B cell (primary cell): ENCODE data around the gene MAD1L1. TPM values are rescaled to one million over a fixed set of nuclear protein-coding genes. Genes with fewer than 3 reads are reported as not detected.

ENCODE experiments used
- ATAC-seq: fragments of 200-7000 bp; cut with Tn5 transposase; one replicate; pipeline ENCODE4 v1.10.0; 2021; ENCODE audit warnings: low read depth, mild to moderate bottlenecking, moderate number of reproducible peaks, moderate library complexity
- CTCF ChIA-PET: fragments of 350-600 bp; sonication (Branson Sonifier 250); formaldehyde crosslinking; loops from one replicate; lab custom pipeline; 2021; ENCODE audit warnings: antibody characterized with exemption, inconsistent platforms; lab: Charles Lee
- POLR2A ChIA-PET: fragments of 350-600 bp; sonication (Branson Sonifier 250); formaldehyde crosslinking; loops from one replicate; lab custom pipeline; 2021; ENCODE audit warnings: antibody characterized with exemption; lab: Charles Lee
- DNase-seq: peaks from one replicate; pipeline ENCODE4 v3.0.0; 2013
- H2AFZ ChIP-seq: 2 replicates; pipeline ENCODE4 v1.6.1; 2012; ENCODE audit warnings: mild to moderate bottlenecking, low read depth, low read length; ENCODE audit not compliant: insufficient read depth, poor library complexity, severe bottlenecking
- H3K27ac ChIP-seq, 2 donors: 1 replicate in 1 of 2; 2 replicates in 1 of 2; pipeline ENCODE4 v1.5.1; 2012 to 2013; ENCODE audit warnings: low read length in 2 of 2, mild to moderate bottlenecking in 2 of 2, moderate library complexity in 1 of 2
- H3K27me3 ChIP-seq, 4 experiments: fragments of 200-600 bp in 1 of 4; sonication (generic) in 1 of 4; replicated peaks in 1 of 4; 1 replicate in 2 of 4; 2 replicates in 2 of 4; pipeline versions ENCODE4 v1.6.1 to v1.7.0; 2013 to 2016; ENCODE audit warnings: low read length in 3 of 4, mild to moderate bottlenecking in 2 of 4, mixed read lengths in 1 of 4, moderate library complexity in 1 of 4; ENCODE audit not compliant: insufficient read depth in 4 of 4, control insufficient read depth in 3 of 4; ENCODE audit errors: control extremely low read depth in 1 of 4
- H3K36me3 ChIP-seq, 2 experiments: replicated peaks in 1 of 2; 1 replicate in 1 of 2; 2 replicates in 1 of 2; pipeline versions ENCODE4 v1.6.1 to v1.7.1; 2013; ENCODE audit warnings: low read length in 1 of 2; ENCODE audit not compliant: insufficient read depth in 2 of 2, control insufficient read depth in 1 of 2; ENCODE audit errors: control extremely low read depth in 1 of 2, extremely low read depth in 1 of 2
- H3K4me1 ChIP-seq, 2 donors: fragments of 200-600 bp in 1 of 2; sonication (generic) in 1 of 2; 1 replicate in 1 of 2; 2 replicates in 1 of 2; pipeline versions ENCODE4 v1.5.1 to v1.6.1; 2013 to 2017; ENCODE audit warnings: low read length in 2 of 2; ENCODE audit not compliant: control insufficient read depth in 2 of 2, insufficient read depth in 2 of 2
- H3K4me2 ChIP-seq: replicated peaks from 2 replicates; pipeline ENCODE3; 2012; ENCODE audit warnings: mild to moderate bottlenecking, low read depth, low read length; ENCODE audit not compliant: poor library complexity, severe bottlenecking
- H3K4me3 ChIP-seq, 5 experiments: fragments of 200-600 bp in 1 of 5; sonication (generic) in 1 of 5; 1 replicate in 3 of 5; 2 replicates in 2 of 5; pipeline versions ENCODE4 v1.5.1 to v1.7.0; 2011 to 2016; ENCODE audit warnings: low read length in 4 of 5, mild to moderate bottlenecking in 4 of 5, low read depth in 2 of 5, control low read depth in 1 of 5, moderate library complexity in 1 of 5; ENCODE audit not compliant: insufficient read depth in 1 of 5; ENCODE audit errors: control extremely low read depth in 1 of 5, extremely low read depth in 1 of 5
- H3K79me2 ChIP-seq: fragments of 200-600 bp; sonication (generic); one replicate; pipeline ENCODE4 v1.6.0; 2016; ENCODE audit warnings: low read length; ENCODE audit not compliant: control insufficient read depth, insufficient read depth
- H3K9ac ChIP-seq: fragments of 200-600 bp; sonication (generic); 2 replicates; pipeline ENCODE4 v1.6.1; 2017; ENCODE audit warnings: mild to moderate bottlenecking, low read length, moderate library complexity
- H3K9me3 ChIP-seq, 3 donors: one replicate each; pipeline versions ENCODE4 v1.6.1 to v1.7.1; 2013; ENCODE audit warnings: low read length in 2 of 3; ENCODE audit not compliant: control insufficient read depth in 2 of 3, insufficient read depth in 1 of 3; ENCODE audit errors: control extremely low read depth in 1 of 3
- H4K20me1 ChIP-seq: 2 replicates; pipeline ENCODE4 v1.6.0; 2012; ENCODE audit warnings: mild to moderate bottlenecking, low read length; ENCODE audit not compliant: insufficient read depth, control insufficient read depth, poor library complexity, severe bottlenecking
- H3K27ac Mint-ChIP-seq: one replicate; pipeline ENCODE4 v1.8.0; 2021; ENCODE audit warnings: mixed read lengths
- H3K27me3 Mint-ChIP-seq: one replicate; pipeline ENCODE4 v1.8.0; 2021; ENCODE audit warnings: mixed read lengths
- H3K4me1 Mint-ChIP-seq: one replicate; pipeline ENCODE4 v1.8.0; 2021; ENCODE audit warnings: mixed read lengths
- H3K4me3 Mint-ChIP-seq: one replicate; pipeline ENCODE4 v1.8.0; 2021; ENCODE audit warnings: mixed read lengths
- H3K9me3 Mint-ChIP-seq: one replicate; pipeline ENCODE4 v1.8.0; 2022; ENCODE audit warnings: mixed read lengths; ENCODE audit not compliant: insufficient read depth
- CTCF ChIP-seq: fragments of 200-600 bp; IDR thresholded peaks from one replicate; pipeline ENCODE4 v1.8.0; 2022; ENCODE audit warnings: antibody characterized with exemption, mild to moderate bottlenecking
- EZH2 ChIP-seq: IDR thresholded peaks from 2 replicates; pipeline ENCODE4 v1.6.1; 2012; ENCODE audit warnings: borderline replicate concordance, low read depth, mild to moderate bottlenecking, moderate library complexity, low read length; ENCODE audit not compliant: insufficient read depth, poor library complexity, severe bottlenecking
- WGBS: methylation state at CpG from one replicate; pipeline ENCODE4 v1.1.5; 2013; ENCODE audit warnings: missing lambda C conversion rate; ENCODE audit not compliant: insufficient coverage; 5-methylcytosine and 5-hydroxymethylcytosine counted together
- intact Hi-C: fragments of 100-400 bp; cut with micrococcal nuclease; formaldehyde crosslinking; loops from one replicate; pipeline ENCODE4 v1.10.0; 2022
- polyA plus RNA-seq: library from polyadenylated mRNA; depleted of rRNA; stranded (reverse); fragments of >200 nt; gene quantifications from 2 replicates; pipeline ENCODE4 v1.2.3, GENCODE V29; 2012
- total RNA-seq, 2 donors: library from RNA; stranded (reverse); fragments of 120-200 nt in 1 of 2; gene quantifications; 1 replicate in 1 of 2; 2 replicates in 1 of 2; pipeline versions ENCODE4 v1.2.3 to v1.2.4, GENCODE V29; 2013 to 2022

The MAD1L1 gene
- total and polyA plus RNA-seq, 2 donors (not counting 1 experiment from before 2014, with no cell fraction given) = 86.7 to 110 TPM

- Histone ChIP-seq H3K27ac (no peak overlapping the region), H3K36me3 (no peaks in the 10 kb centered on the region), H3K9ac (no peak overlapping the region), H3K27me3 (peaks cover 0 to 3% (median 0%) of the 10 kb centered on the region in 4 experiments), H3K4me1 (no peaks in the 10 kb centered on the region), H3K79me2 (no peaks in the 10 kb centered on the region), H4K20me1 (no peaks in the 10 kb centered on the region), H3K9me3 (peaks cover 0 to 6% (median 0%) of the 10 kb centered on the region in 3 donors), H2AFZ (no peak overlapping the region), H3K4me3 (no peak overlapping the region), H3K4me2 (no peak overlapping the region)
- Mint-ChIP-seq H3K9me3 (no peaks in the 10 kb centered on the region), H3K4me3 (no peak overlapping the region), H3K4me1 (no peaks in the 10 kb centered on the region), H3K27me3 (peaks cover 18% of the 10 kb centered on the region), H3K27ac (no peak overlapping the region)
- ChIA-PET POLR2A (no interaction called here), CTCF (no interaction called here)
- ATAC-seq (no peak), DNase-seq (no peak)
- intact Hi-C loops = no loop called here
- no peak for TF ChIP-seq EZH2
- TF ChIP-seq CTCF = no peak
- WGBS = 80% methylated on average over 2 of the region's 4 CpGs
Observed at GRCh38 chr7:1802899-1803298, 429.8 kb downstream of the MAD1L1 start.

GRCh38 chr7:1800902-1801301 is 431.8 kb downstream of the MAD1L1 start:
- no peaks in the 10 kb centered on the region for H4K20me1 ChIP-seq
- intact Hi-C loops = no loop called here
- WGBS = 53% methylated on average over 9 of the region's 14 CpGs
- ChIA-PET POLR2A (no interaction called here), CTCF (no interaction called here)
- H2AFZ ChIP-seq = no peak overlapping the region
- peaks cover 26% of the 10 kb centered on the region for H3K27me3 Mint-ChIP-seq
- H3K9me3 Mint-ChIP-seq = no peaks in the 10 kb centered on the region
- H3K79me2 ChIP-seq = no peaks in the 10 kb centered on the region
- H3K4me3 ChIP-seq = no peak overlapping the region
- H3K27ac Mint-ChIP-seq = no peak overlapping the region
- H3K36me3 ChIP-seq = no peaks in the 10 kb centered on the region
- peaks cover 0 to 8% (median 1%) of the 10 kb centered on the region in 3 donors for H3K9me3 ChIP-seq
- no peak overlapping the region for H3K4me2 ChIP-seq
- H3K27me3 ChIP-seq = peaks cover 0 to 5% (median 2%) of the 10 kb centered on the region in 4 experiments
- H3K27ac ChIP-seq = no peak overlapping the region
- no peak for TF ChIP-seq CTCF
- no peak for TF ChIP-seq EZH2
- no peak overlapping the region for H3K9ac ChIP-seq
- H3K4me1 Mint-ChIP-seq = no peaks in the 10 kb centered on the region
- no peak overlapping the region for H3K4me3 Mint-ChIP-seq
- no peak for DNase-seq
- no peak for ATAC-seq
- no peaks in the 10 kb centered on the region for H3K4me1 ChIP-seq
